NCI-H1417 (cell line): ENCODE results near the gene RYR2.
"Not testable (repeated sequence)": the region's sequence is repeated elsewhere in the genome, so short reads cannot be mapped to it uniquely, and the experiment has no call there.

Experiments
- DNase-seq, 3 experiments: peaks; one replicate each; lab custom pipeline; 2025; lab: John Stamatoyannopoulos, UW

The RYR2 gene

GRCh38 chr1:237074371-237075117 is 32.6 kb downstream of the RYR2 start:
- DNase-seq = no peak

GRCh38 chr1:237084341-237085077 is 42.5 kb downstream of the RYR2 start:
- DNase-seq = no peak

- no peak for DNase-seq
These were observed 49.7 kb downstream of the RYR2 start for GRCh38 chr1:237091691-237092090.

GRCh38 chr1:237093691-237094090 is 51.7 kb downstream of the RYR2 start:
- no peak for DNase-seq

- no peak for DNase-seq
These were observed 56.6 kb downstream of the RYR2 start for GRCh38 chr1:237098541-237098940.

GRCh38 chr1:237103021-237103420 is 61.0 kb downstream of the RYR2 start:
- no peak for DNase-seq

- DNase-seq = no peak
These were observed 62.1 kb downstream of the RYR2 start for GRCh38 chr1:237104096-237104495.

- no peak for DNase-seq
These were observed 63.8 kb downstream of the RYR2 start for GRCh38 chr1:237105826-237106225.

GRCh38 chr1:237108297-237109040 is 66.5 kb downstream of the RYR2 start:
- DNase-seq = no peak

GRCh38 chr1:237111807-237112206 is 69.8 kb downstream of the RYR2 start:
- DNase-seq = no peak

GRCh38 chr1:237112663-237113062 is 70.7 kb downstream of the RYR2 start:
- DNase-seq = no peak

- DNase-seq = no peak
These were observed 73.1 kb downstream of the RYR2 start for GRCh38 chr1:237115035-237115434.

GRCh38 chr1:237119091-237119490 is 77.1 kb downstream of the RYR2 start:
- DNase-seq = no peak

- no peak for DNase-seq
These were observed 78.7 kb downstream of the RYR2 start for GRCh38 chr1:237120683-237121082.

- DNase-seq = peak in 1 of 3 experiments; percentile 33
These were observed 83.0 kb downstream of the RYR2 start for GRCh38 chr1:237124856-237125462.

- no peak for DNase-seq
These were observed 84.2 kb downstream of the RYR2 start for GRCh38 chr1:237126180-237126579.

GRCh38 chr1:237127301-237127700 is 85.3 kb downstream of the RYR2 start:
- not testable (repeated sequence) for DNase-seq

GRCh38 chr1:237133921-237134320 is 91.9 kb downstream of the RYR2 start:
- DNase-seq = no peak

GRCh38 chr1:237134929-237135328 is 92.9 kb downstream of the RYR2 start:
- no peak for DNase-seq

GRCh38 chr1:237138551-237138950 is 96.6 kb downstream of the RYR2 start:
- DNase-seq = no peak

GRCh38 chr1:237139732-237140131 is 97.7 kb downstream of the RYR2 start:
- DNase-seq = no peak

GRCh38 chr1:237140986-237141385 is 99.0 kb downstream of the RYR2 start:
- no peak for DNase-seq
